Activated CD4-positive, alpha-beta T cell treated with anti-CD3 and anti-CD28 coated beads, Interleukin-2, amount 50 U/mL, for 1 hour (primary cell): ENCODE data around the gene VAV2.

Source experiments
- DNase-seq: peaks from one replicate; pipeline ENCODE4 v3.0.0-alpha.2; 2020

Gene VAV2

GRCh38 chr9:133830711-133831110 lies 161.4 kb downstream of the VAV2 start:
- DNase-seq: no peak

GRCh38 chr9:133830310-133830709 lies 161.8 kb downstream of the VAV2 start:
- no peak for DNase-seq

- DNase-seq: no peak
Measured at GRCh38 chr9:133828338-133828997, 163.7 kb downstream of the VAV2 start.

- no peak for DNase-seq
Measured at GRCh38 chr9:133826289-133827085, 165.6 kb downstream of the VAV2 start.

GRCh38 chr9:133825555-133826218 lies 166.4 kb downstream of the VAV2 start:
- DNase-seq: no peak

GRCh38 chr9:133824802-133825186 lies 167.3 kb downstream of the VAV2 start:
- no peak for DNase-seq

- no peak for DNase-seq
Measured at GRCh38 chr9:133824106-133824801, 167.9 kb downstream of the VAV2 start.

- DNase-seq: no peak
Measured at GRCh38 chr9:133823189-133824105, 168.7 kb downstream of the VAV2 start.

- DNase-seq: no peak
Measured at GRCh38 chr9:133822430-133823065, 169.6 kb downstream of the VAV2 start.

- DNase-seq: no peak
Measured at GRCh38 chr9:133821601-133822429, 170.3 kb downstream of the VAV2 start.

- no peak for DNase-seq
Measured at GRCh38 chr9:133819923-133820322, 172.2 kb downstream of the VAV2 start.

- DNase-seq: no peak
Measured at GRCh38 chr9:133818444-133818843, 173.7 kb downstream of the VAV2 start.

- no peak for DNase-seq
Measured at GRCh38 chr9:133815781-133816180, 176.3 kb downstream of the VAV2 start.

GRCh38 chr9:133814586-133815208 lies 177.4 kb downstream of the VAV2 start:
- DNase-seq: no peak

GRCh38 chr9:133813749-133814585 lies 178.2 kb downstream of the VAV2 start:
- DNase-seq: no peak

- DNase-seq: no peak
Measured at GRCh38 chr9:133812941-133813748, 179.0 kb downstream of the VAV2 start.

- no peak for DNase-seq
Measured at GRCh38 chr9:133812077-133812868, 179.9 kb downstream of the VAV2 start.

GRCh38 chr9:133811471-133811870 lies 180.7 kb downstream of the VAV2 start:
- no peak for DNase-seq
